ENCODE data around the gene APOBEC3F.

APOBEC3F gene

DNA sequence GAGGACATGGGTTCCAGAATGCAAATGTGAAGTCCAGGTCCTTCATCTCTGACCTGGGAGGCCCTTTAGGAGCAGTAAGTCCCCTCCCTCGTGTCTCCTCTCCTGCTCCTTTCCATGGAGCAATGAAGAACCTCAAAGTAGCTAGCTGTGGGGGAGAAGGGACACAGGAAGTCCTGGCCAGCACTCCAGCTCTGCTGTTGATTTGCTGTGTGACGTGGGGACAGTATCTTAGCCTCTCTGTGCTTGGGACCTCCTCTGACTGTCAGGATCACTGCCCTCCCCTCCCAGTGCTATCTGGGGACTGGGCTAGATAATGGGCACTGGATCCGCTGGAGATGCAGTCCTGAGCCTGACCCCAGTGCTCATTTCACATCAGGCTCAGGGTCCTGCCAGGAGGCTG, 55.3 kb downstream of the APOBEC3F start:
- no peak for DNase-seq

DNA sequence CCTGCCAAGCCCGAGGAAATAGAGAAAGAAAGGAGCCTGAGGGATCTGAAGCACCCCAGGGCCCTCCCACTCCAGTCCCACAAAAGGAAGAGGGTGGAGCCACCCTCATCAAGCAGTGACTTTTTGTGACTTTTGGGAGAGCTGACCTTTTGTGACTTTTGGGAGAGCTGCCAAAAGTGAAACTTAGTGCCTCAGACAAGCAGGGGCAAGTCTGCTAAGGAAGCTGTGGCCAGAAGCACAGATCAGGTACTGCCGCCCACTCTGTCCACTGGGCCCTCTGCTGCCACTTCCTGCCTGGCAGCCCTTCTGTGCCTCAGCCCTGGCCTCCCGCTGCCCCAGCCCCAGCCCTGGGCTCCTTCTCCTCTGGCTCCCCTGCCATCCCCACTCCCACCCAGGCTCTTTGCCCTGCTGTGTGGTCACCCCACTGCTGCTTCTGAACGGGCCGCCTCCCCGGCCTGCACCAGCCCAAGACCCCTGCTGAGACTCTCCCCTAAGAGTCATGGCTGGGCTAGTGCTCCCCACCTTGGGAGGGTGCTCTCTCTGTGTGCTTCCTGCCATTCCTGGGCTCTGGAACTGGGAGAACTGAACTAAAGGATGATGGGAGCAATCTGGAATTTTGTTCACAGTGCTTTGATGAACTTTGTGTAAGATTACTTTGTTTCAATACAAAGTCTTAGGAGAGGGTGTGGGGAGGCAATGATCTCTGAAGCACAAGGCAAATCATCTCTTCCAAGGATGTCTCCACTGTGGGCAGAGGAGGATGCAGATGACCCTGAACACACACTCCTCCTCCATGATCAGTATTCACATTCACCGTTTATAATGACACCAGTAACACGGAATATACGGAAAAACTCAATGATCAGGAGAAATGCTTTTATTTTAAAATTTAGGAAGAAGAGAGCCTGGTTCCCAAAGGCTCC, 56.7 kb downstream of the APOBEC3F start, which contains the start of gene APOBEC3H:
Gene APOBEC3H (plus strand): TSS at position 147 of the 923 bp plus-strand sequence. CDS start 3,035 bp downstream, outside the sequence.
- DNase-seq, result no peak

DNA sequence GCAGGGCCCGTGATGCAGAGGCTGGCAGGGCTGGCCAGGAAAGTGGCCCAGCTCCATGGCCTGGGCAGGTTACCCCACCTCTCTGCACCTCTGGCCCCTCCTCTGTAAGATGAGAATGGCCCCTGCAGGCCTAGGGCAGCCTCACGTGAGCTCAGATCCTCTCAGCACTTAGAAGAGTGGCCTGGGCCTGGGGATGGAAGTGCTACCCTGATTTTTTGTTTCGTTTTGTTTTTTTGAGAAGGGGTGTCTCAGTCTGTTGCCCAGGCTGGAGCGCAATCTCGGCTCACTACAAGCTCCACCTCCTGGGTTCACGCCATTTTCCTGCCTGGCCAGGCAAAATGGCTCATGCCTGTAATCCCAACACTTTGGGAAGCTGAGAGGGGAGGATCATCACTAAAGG, 57.4 kb downstream of the APOBEC3F start:
- no peak for DNase-seq

DNA sequence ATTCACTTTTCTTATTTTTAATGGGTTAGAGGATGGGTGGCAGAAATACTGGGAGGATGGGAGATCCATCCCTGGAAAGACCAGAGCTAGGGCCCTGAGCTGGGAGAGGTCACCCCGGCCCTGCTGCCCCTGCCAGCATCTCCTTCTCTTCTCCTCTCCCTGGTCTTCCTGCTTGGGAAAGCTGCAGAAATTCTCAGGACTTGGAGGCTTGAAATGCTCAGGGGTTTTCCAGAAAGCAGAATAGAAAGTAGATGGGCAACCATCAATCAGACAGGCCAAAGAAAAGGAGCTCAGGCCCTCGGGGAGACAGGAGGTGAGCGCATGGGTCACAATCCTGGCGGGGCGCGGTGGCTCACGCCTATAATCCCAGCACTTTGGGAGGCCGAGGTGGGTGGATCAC, 57.9 kb downstream of the APOBEC3F start:
- no peak for DNase-seq

DNA sequence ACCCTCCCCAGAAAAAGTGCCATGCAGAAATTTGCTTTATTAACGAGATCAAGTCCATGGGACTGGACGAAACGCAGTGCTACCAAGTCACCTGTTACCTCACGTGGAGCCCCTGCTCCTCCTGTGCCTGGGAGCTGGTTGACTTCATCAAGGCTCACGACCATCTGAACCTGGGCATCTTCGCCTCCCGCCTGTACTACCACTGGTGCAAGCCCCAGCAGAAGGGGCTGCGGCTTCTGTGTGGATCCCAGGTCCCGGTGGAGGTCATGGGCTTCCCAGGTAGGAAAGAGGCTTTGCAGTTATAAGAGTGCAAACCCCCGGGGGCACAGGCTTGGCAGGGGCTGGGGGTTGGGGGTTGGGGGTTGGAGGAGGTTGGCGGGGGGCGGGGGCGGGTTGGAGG, 60.6 kb downstream of the APOBEC3F start:
- no peak for DNase-seq

DNA sequence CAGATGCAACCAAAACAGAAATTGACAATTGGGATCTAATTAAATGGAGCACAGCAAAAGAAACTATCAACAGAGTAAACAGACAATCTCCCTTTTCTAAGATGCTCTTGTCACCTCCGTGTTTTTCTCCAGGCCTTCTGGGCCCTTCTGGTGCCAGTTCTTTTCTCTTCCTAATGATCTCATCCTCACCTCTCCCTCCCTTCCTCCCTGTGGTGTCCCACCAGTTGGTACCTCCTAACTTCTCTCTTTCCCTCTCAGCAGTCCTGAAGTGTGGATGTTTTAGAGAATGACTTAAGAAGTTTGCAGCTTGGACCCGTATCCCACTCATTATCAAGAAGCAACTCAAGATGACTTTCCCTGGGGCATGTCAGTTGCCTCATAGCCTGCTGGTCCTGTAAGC, 62.8 kb downstream of the APOBEC3F start:
- DNase-seq, result no peak
